Measurements from ENCODE around the gene SNX9.
"Not testable (repeated sequence)": the region's sequence is repeated elsewhere in the genome, so short reads cannot be mapped to it uniquely, and the experiment has no call there.

Gene SNX9

GRCh38 chr6:157943964-157944283 is 120.9 kb downstream of the SNX9 start:
- no peak for TF ChIP-seq ZFX (IDR thresholded peaks at IDR 0.05)
- TF ChIP-seq CTCF (conservative IDR thresholded peaks at IDR 0.05): no peak

GRCh38 chr6:157944983-157945931 is 122.2 kb downstream of the SNX9 start:
- TF ChIP-seq CTCF (conservative IDR thresholded peaks at IDR 0.05) (no peak), ZFX (IDR thresholded peaks at IDR 0.05) (no peak)
- H3K27ac ChIP-seq: no peak overlapping the region

More at GRCh38 chr6:157943964-157944283, 120.9 kb downstream of the SNX9 start:
- H3K27ac ChIP-seq: no peak overlapping the region

- no peak for TF ChIP-seq CTCF (conservative IDR thresholded peaks at IDR 0.05)
- TF ChIP-seq ZFX (IDR thresholded peaks at IDR 0.05): no peak
- no peak overlapping the region for H3K27ac ChIP-seq
These were observed 123.1 kb downstream of the SNX9 start for GRCh38 chr6:157946053-157946617.

GRCh38 chr6:157946865-157947532 is 124.0 kb downstream of the SNX9 start:
- H3K27ac ChIP-seq: no peak overlapping the region
- TF ChIP-seq CTCF (conservative IDR thresholded peaks at IDR 0.05): no peak
- TF ChIP-seq ZFX (IDR thresholded peaks at IDR 0.05): no peak

- H3K27ac ChIP-seq: not testable (repeated sequence)
These were observed 127.9 kb downstream of the SNX9 start for GRCh38 chr6:157950899-157951298.

- no peak overlapping the region for H3K27ac ChIP-seq
- TF ChIP-seq CTCF (conservative IDR thresholded peaks at IDR 0.05) (no peak), ZFX (IDR thresholded peaks at IDR 0.05) (no peak)
These were observed 128.8 kb downstream of the SNX9 start for GRCh38 chr6:157951828-157952227.

GRCh38 chr6:157952861-157953351 is 129.9 kb downstream of the SNX9 start:
- H3K27ac ChIP-seq: no peak overlapping the region
- TF ChIP-seq ZFX (IDR thresholded peaks at IDR 0.05) (no peak), CTCF (conservative IDR thresholded peaks at IDR 0.05) (no peak)
